Limb (tissue), 2 donors: ENCODE measurements around the gene OR1S2.
"Not testable (repeated sequence)": the region's sequence is repeated elsewhere in the genome, so short reads cannot be mapped to it uniquely, and the experiment has no call there.

ENCODE experiments used
- DNase-seq, 2 donors: peaks; one replicate each; pipeline ENCODE4 v3.0.0-alpha.2; 2016; ENCODE audit errors: extremely low spot score in 2 of 2

Gene OR1S2, protein sequence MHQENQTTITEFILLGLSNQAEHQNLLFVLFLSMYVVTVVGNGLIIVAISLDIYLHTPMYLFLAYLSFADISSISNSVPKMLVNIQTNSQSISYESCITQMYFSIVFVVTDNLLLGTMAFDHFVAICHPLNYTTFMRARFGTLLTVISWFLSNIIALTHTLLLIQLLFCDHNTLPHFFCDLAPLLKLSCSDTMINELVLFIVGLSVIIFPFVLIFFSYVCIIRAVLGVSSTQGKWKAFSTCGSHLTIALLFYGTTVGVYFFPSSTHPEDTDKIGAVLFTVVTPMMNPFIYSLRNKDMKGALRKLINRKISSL

DNA sequence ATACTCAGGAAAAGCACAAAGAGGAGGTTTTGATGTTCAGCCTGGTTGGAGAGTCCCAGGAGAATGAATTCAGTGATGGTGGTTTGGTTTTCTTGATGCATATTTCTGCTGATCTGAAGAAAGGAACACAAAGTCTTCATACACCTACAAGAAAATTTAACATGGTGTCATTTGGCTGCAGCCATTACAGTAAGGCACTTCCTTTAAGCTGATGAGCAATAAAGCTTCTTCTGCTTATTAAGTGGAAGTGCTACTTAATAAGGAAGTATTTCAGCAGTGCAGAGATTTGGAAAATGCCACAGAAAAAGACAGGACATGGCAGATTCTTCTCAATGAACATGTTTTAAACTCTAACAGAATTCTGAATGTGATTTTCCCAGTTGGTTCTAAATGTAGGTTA, at the start of gene OR1S2:
TSS of gene OR1S2 (minus strand) at position 101 of the 400 bp plus-strand sequence. CDS start at position 101, 0 bp downstream.
- no peak for DNase-seq

DNA sequence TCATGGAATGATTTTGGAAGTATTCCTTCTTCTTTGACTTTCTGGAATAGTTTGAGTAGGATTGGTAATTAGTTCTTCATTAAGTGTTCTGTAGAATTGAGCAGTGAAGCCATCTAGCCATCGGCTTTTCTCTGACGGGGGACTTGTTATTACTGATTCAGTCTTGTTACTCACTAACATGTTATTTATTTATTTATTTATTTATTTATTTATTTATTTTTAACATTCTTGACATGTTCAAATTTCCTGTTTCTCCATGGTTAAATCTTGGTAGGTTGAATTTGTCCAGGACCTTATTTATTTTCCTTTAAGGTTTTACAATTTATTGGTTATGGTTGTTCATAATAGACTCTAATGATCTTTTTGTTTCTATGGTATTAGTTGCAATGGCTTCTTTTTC, 40.0 kb upstream of the OR1S2 start:
- no peak for DNase-seq

DNA sequence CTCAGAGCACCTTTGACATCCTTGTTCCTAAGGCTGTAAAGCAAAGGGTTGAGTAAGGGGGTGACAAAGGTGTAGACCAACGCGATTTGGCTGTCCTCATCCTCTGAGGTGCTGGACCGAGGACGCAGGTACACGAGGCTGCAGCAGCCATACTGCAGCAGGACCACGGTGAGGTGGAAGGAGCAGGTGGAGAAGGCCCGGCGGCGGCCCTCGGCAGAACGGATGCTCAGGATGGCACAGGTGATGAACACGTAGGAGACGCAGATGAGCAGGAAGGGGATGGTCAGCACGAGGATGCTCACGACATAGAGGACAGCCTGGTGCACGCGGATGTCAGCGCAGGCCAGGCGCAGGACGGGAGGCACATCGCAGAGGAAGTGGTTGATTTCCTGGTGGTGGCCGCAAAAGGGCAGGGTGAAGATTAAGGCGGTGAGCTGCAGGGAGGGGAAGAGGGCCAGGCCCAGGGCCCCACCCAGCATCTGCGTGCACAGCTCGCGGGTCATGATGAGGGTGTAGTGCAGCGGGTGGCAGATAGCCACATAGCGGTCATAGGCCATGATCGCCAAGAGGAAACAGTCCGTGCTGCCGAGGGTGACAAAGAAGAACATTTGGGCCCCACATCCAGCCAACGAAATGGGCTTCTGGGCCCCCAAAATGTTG, 24.1 kb upstream of the OR1S2 start:
- no peak for DNase-seq

DNA sequence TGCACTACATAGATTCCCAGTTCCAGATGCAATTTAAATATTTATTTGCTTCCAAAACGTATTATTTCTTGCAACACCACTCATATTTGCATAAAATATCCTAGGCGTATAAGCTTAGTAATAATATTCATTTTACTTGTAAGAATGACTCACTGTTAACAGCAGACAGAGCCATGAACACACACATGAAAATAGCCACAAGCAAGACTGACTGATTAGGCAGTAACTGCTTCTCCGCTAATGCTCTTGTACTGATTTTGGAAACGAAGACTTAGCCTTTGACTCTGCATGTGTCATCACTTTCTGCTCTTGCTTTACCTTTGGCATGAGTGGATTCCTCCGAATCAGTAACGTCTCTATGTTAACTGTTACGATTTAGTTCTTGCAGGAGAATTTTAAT, 18.8 kb upstream of the OR1S2 start:
- no peak for DNase-seq

DNA sequence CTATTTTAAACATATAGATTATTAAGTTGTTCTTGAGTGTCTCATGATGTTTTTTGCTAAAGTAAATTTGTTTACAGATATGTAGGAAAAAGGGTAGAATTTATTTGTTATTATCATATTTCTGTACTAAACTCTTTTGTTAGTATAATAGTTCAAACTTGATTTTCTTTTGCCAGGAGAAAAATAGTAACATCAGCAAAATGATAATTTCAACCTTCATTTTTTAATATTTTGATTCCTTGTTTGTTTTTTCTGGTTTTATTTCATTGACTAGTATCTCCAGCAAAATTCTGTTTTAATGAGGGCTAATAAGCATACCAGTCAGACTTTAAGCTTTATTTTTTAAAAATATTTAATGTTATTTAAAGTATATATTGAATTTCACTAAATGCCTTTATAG, 12.5 kb upstream of the OR1S2 start:
- no peak for DNase-seq

DNA sequence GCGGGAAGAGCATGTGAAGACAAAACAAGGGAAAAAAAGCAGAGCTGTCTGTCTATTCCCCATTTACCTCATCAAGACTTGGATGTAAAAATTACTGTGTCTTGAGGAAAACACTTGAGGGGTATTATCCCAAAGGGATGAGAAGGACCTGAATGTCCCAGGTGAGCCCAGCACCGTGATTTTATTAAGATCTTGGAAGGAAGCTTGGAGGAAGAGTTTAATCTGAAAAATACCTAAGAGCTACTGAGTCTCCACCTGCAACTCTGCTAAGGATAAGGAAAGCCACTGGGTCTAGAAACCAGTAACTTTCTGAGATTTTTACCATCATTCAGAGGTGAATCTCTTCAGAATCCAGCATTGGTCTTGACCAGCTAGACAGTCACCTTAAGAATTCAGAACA, 8.5 kb upstream of the OR1S2 start, which contains the start of gene OR1S1:
TSS of gene OR1S1 (plus strand) at position 301 of the 400 bp plus-strand sequence.
- DNase-seq, result not testable (repeated sequence)

DNA sequence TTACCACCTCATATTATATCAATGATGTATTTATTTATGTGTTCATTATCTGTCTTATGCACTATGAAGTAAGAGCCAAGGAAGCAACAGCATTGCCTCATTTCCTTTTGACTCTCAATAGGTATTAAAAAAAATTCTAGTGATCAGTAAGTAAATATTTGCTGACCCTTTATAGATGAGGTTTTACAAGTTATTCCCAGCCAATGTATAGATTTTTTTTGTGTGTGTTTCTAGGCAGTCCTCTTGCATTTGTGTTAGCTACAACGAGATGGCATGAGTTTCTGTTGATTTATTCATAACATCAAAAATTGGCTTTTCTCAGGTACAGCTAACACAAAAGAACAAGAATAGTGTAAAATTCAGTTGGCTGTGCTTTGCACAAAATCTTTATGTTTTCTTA, 4.7 kb downstream of the OR1S2 start:
- DNase-seq, result no peak

DNA sequence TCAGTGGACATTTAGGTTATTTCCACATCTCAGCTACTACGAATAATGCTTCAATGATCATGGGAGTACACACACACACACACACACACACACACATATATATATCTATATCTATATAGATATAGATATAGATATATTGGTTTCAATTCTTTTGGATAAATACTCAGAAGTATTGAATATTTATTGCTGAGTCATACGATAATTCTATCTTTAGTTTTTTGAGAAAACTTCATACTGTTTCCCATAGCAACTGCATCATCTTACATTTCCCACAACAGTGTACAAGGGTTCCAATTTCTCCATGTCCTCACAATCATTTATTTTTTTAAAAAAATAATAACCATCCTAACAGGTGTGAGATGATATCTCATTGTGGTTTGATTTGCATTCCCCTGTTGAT, 8.0 kb downstream of the OR1S2 start:
- DNase-seq, result no peak

DNA sequence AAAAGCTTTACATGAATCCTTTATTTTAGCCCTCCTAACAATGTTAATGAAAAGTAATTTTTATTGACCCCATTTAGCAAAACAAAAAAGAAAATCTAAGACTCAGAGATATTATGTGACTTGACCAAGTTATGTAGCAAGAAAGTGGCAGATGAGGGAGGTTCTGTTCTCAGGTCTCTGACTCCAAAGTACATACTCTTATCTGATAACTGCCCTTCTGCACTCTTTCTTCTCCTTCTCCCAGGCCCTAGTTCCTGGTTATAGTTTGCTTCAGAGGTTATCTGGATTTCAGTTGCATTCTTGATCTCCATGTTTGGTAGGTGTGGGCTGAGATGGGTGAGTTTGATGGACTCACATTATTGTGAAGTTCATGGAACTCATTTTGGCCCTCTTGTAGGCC, 10.6 kb downstream of the OR1S2 start:
- DNase-seq, result no peak

DNA sequence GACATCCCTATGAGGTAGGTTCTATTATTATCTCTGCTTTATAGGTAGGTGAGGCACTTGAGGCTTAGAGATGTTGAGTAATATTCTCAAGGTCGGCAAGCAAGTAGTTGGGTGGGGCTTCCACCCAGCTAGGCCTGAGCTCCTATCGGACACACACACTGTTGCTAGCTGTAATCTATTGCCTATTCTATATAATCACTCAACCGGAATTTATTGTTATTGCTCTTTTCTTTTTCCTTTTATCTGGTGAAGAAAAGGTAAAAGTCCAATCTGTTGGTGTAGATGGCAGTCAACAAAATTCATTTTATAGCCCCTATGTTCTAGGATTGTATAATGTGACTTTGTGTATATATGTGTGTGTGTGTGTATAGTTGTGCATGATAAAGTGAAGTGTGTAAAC, 11.7 kb downstream of the OR1S2 start:
- DNase-seq, result no peak

DNA sequence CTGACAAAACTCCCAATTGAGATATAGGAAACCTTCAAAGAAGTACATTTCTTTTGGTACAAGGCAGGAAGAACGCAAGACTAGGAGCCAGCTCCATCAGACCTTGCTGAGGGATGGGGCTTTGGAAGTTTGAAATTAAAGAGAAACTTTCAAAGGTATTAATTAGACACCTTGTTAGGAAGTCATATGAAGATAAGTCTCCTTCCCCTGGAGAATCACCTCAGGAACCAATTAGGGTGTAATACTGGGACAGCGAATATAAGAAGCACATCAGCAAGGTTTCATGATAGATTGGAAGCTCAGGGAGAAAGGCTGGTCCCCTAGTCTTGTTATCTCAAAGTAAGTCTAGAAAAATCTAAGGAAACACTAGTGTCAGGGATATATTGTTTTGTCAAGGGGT, 15.2 kb downstream of the OR1S2 start, which contains the start of gene OR9Q2:
TSS of gene OR9Q2 (plus strand) at position 301 of the 400 bp plus-strand sequence. CDS start 1,421 bp downstream, outside the sequence.
- no peak for DNase-seq

DNA sequence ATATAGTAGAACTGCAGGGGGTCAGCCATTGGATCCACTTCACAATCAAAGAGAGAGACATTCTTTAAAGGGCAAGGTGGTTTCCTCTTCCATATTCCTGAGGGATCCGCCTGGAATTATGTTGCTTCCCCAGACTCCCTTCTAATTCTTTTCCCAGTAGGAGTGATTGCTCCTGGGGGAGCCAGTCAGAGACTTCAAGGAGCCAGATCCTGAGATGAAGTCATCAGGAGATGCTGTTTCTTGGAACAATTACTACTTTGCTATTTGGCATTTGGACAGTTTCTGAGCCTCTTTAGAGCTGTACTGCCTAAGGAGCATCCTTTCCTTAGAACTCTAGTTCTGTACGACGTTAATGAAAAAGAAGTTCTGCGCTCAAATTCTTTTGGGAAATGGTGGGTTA, 17.0 kb downstream of the OR1S2 start:
- no peak for DNase-seq

DNA sequence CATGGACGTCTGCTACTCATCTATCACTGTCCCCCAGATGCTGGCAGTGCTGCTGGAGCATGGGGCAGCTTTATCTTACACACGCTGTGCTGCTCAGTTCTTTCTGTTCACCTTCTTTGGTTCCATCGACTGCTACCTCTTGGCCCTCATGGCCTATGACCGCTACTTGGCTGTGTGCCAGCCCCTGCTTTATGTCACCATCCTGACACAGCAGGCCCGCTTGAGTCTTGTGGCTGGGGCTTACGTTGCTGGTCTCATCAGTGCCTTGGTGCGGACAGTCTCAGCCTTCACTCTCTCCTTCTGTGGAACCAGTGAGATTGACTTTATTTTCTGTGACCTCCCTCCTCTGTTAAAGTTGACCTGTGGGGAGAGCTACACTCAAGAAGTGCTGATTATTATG, 24.3 kb downstream of the OR1S2 start:
- DNase-seq, result no peak

DNA sequence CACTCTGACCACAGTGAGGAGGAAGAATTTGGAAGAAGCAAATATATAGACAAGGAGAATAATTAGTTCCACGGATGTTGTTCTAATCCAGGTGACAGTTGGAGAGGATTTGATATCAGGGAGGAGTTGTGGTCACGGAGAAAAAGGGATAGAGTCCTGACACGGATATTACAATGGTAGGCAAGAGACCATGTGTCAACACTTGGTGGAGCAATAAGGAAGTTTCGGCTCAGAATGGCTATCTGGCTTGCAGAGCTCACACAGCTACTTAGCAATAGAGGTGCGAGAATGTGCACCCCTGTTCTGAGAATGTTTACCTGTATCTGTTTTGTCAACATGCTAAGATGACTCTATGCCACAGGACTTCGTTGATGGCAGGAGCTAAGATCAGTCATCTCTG, 25.5 kb downstream of the OR1S2 start:
- DNase-seq, result no peak

DNA sequence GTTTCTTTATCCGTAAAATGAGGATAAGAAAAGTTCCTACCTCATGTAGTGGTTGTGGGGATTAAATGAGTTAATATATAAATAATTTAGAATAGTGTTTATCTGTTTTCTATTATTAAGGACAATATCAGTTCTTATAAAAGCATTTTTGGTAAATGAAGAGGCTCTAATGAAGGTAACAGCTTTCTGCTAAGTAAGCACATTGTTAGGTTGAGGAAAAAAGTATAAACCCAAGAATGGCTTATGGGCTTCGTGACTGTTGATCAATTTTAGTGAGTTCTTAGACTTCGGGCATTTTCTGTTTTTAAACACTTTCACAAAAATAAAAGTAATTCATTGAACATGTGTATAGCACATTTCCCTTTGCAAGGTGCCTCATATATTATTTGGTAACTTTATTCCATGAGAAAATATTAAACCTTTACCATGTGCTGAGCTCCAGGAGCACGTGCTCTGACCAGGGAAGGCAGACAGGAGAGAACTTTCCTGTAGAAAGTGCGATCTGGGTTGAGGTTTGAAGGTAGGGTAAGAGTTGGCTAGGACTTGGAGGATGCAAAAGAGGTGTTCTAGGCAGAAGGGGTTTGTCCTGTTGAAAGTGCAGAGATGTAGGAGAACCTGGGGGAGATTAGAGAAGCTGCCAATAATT, 26.4 kb downstream of the OR1S2 start:
- DNase-seq, result no peak

DNA sequence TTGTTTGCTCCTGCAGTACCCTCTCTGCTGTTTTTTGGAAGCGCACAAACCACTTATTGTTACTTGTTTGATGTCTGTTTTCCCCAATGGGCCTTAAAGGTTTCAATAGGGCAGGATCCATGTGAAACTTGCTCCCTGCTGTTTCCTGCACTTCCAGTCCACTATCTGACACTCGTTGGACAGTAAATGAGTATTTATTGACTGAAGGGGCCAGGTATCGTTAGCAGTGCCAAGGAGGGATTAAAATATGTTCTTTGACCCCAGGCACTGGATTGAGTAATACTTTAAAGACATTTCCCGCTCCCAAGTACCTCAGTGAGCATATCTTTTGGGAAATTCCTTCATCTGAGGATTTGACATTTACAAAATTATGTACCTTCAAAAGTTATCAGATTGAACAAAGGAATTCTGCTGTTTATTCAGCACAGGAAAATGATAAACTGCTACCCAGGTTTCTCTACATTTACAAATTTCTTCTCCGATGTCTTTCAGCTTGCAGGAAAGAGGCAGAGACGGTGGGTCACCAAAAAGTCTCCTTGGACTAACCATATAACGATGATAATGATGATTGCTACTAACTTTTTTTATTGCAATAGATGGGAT, 38.3 kb downstream of the OR1S2 start:
- no peak for DNase-seq

DNA sequence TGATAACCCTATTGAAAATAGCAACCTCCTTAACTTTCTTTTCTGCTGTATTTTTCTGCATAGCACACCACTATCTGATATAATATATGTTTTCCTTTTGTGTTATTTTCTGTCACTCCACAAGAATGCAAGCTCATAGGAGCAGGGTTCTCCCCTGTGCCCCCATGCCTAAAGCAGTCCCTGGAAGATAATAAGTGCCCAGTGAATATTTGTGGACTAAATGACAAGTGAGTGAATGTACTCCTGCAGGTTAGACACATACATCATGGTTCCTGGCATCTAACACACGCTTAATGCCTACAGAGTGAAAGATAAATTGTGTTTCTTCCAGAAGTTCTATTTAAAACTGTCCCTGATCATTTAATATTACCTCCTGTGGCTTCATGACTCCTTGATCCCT, 39.0 kb downstream of the OR1S2 start:
- DNase-seq, result no peak

DNA sequence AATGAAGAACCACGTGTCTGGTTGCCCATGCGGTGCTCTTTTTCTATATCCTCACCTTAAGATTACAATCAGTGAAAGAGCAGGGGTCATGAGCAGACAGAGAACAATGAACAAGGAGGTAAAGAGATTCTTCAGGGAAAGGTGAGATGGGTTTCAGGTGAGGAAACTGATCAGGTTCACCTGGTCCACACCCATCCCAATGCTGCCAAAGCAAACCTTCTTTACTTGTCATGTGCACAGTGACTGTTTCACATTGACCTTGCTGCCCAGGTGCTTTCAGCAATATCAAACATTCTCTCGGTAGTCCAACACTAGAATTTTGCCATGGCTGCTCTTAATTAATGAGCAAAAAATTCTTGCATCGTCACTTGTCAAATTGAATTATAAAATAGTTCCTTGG, 39.6 kb downstream of the OR1S2 start:
- DNase-seq, result no peak
